Mucosa of descending colon (tissue), 3 donors: ENCODE results near the gene CASP7. TPM values are rescaled to one million over a fixed set of nuclear protein-coding genes. Genes with fewer than 3 reads are reported as not detected.

Source experiments
- ATAC-seq: fragments of 200-7000 bp; cut with Tn5 transposase; one replicate; pipeline ENCODE4 v1.9.1; 2020; ENCODE audit warnings: mild to moderate bottlenecking, moderate library complexity
- DNase-seq, 3 donors: peaks; one replicate each; pipeline ENCODE4 v3.0.0-alpha.2; 2020
- H3K36me3 ChIP-seq: fragments of 200-600 bp; one replicate; pipeline ENCODE4 v1.8.0; 2021; ENCODE audit warnings: low read depth, mild to moderate bottlenecking
- H3K4me1 ChIP-seq: fragments of 200-600 bp; one replicate; pipeline ENCODE4 v1.8.0; 2021; ENCODE audit warnings: low read depth, mild to moderate bottlenecking
- H3K4me3 ChIP-seq: fragments of 200-600 bp; one replicate; pipeline ENCODE4 v1.8.0; 2021; ENCODE audit warnings: mild to moderate bottlenecking
- H3K9me3 ChIP-seq: fragments of 200-600 bp; one replicate; pipeline ENCODE4 v1.8.0; 2021; ENCODE audit warnings: mild to moderate bottlenecking
- intact Hi-C, 2 donors: fragments of 100-400 bp; cut with DNase I in 1 of 2; cut with micrococcal nuclease in 1 of 2; formaldehyde crosslinking; loops; one replicate each; pipeline versions ENCODE4 v1.11.0 to v1.11.1; 2022; cut with DNase I, micrococcal nuclease
- total RNA-seq, 3 donors: library from RNA; stranded (reverse); fragmentation: NEBNext Ultra II Directional in 2 of 3; extraction: Animal tissue kit (Norgen Biotek cat#: 25700) in 2 of 3; gene quantifications; one replicate each; pipeline versions ENCODE4 v1.2.1 to v1.2.4, GENCODE V29; 2021 to 2023
- TF ChIP-seq, protein P1 (sequence below): fragments of 200-600 bp; IDR thresholded peaks from one replicate; pipeline ENCODE4 v1.8.0; 2022; ENCODE audit warnings: antibody characterized with exemption, mild to moderate bottlenecking
- donor health status: DM: no; HTN: no; CAD: no; lungs with moderate emphysema.
- donor health status: DM: no; HTN: no; CAD: no.
- donor health status: DM: no; HTN: yes; CAD: no.

Gene CASP7
- total RNA-seq, 3 donors from 2014 or later = 113 to 200 (median 186) TPM

DNA sequence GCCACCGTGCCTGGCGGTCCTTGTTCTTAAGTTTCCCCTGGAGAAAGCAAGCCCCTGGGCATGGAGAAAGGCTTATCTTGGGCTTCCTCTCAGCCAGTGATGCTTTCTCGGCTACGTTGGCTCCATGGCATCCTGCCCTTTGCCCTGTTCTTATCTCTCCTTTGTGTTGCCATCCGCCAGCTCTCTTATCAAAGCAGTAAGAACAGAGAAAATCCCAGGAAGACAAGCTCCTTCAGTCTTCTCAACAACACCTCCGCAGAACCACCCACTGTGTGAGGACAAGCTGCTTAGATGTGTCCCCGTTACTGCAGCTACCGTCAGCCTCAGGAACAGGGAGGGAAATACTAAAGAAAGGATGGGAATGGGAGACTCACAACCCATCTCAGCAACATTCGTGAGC lies 75.1 kb downstream of the CASP7 start:
- Histone ChIP-seq H3K4me3 (no peak overlapping the region), H3K9me3 (no peaks in the 10 kb centered on the region), H3K4me1 (peaks cover 46% of the 10 kb centered on the region), H3K36me3 (no peaks in the 10 kb centered on the region)
- DNase-seq (peak; percentile 56 to 84 (median 68)), ATAC-seq (peak; percentile 51)
- intact Hi-C loops = no loop called here
- TF ChIP-seq, protein P1, sequence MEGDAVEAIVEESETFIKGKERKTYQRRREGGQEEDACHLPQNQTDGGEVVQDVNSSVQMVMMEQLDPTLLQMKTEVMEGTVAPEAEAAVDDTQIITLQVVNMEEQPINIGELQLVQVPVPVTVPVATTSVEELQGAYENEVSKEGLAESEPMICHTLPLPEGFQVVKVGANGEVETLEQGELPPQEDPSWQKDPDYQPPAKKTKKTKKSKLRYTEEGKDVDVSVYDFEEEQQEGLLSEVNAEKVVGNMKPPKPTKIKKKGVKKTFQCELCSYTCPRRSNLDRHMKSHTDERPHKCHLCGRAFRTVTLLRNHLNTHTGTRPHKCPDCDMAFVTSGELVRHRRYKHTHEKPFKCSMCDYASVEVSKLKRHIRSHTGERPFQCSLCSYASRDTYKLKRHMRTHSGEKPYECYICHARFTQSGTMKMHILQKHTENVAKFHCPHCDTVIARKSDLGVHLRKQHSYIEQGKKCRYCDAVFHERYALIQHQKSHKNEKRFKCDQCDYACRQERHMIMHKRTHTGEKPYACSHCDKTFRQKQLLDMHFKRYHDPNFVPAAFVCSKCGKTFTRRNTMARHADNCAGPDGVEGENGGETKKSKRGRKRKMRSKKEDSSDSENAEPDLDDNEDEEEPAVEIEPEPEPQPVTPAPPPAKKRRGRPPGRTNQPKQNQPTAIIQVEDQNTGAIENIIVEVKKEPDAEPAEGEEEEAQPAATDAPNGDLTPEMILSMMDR = no peak

GRCh38 chr10:113756940-113757543 lies 77.3 kb downstream of the CASP7 start:
- intact Hi-C loops = no loop called here
- Histone ChIP-seq H3K4me3 (no peak overlapping the region), H3K36me3 (no peaks in the 10 kb centered on the region), H3K9me3 (no peaks in the 10 kb centered on the region), H3K4me1 (peaks cover 34% of the 10 kb centered on the region)
- TF ChIP-seq, protein P1 = no peak
- DNase-seq = peak in 2 of 3 donors; percentile 48 to 64
- ATAC-seq = peak; percentile 69

DNA sequence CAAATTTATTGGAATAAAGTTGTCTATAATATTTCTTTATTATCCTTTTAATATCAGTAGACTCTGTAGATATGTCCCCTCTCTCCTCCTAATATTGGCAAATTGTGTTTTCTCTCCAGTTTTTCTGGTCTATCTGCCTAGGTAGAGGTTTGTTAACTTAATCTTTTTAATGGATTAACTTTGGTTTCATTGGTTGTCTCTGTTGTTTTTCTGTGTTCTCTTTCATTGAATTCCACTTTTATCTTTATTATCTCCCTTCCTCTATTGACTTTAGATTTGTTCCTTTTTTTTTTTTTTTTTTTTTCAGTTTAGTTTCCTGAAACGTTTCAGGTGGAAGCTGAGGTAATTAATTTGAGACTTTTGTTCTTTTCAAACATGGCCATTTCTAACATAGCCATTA lies 82.4 kb downstream of the CASP7 start:
- H3K36me3 ChIP-seq = no peaks in the 10 kb centered on the region
- H3K4me1 ChIP-seq = peaks cover 6% of the 10 kb centered on the region
- DNase-seq (no peak), ATAC-seq (no peak)
- H3K9me3 ChIP-seq = no peaks in the 10 kb centered on the region
- intact Hi-C loops = no loop called here
- H3K4me3 ChIP-seq = no peak overlapping the region
- TF ChIP-seq, protein P1 = no peak

GRCh38 chr10:113764582-113764981 lies 84.9 kb downstream of the CASP7 start:
- H3K9me3 ChIP-seq = no peaks in the 10 kb centered on the region
- TF ChIP-seq, protein P1 = no peak
- ATAC-seq = peak; percentile 82
- no peaks in the 10 kb centered on the region for H3K36me3 ChIP-seq
- H3K4me1 ChIP-seq = peaks cover 6% of the 10 kb centered on the region
- DNase-seq = no peak
- no peak overlapping the region for H3K4me3 ChIP-seq
- intact Hi-C loops = no loop called here

DNA sequence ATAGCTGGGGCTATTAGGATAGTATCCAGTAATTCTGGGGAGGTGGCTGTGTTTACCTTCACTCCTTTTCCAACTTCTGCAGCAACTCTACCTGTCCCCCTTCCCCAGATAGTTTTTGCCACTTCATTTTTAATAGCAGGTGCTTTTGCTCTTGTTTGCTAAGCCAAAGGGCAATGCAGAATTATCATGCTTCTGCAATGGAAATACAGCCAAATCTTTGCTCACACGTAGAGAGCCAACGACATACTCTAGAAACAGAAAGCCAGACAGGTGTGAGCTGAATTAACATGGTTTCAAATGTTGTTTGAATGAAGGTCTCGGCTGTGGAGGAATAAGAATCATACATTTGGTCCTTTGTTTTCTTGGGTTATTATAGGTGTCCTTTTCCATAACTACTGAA lies 86.2 kb downstream of the CASP7 start:
- intact Hi-C loops = no loop called here
- peak; percentile 78 for ATAC-seq
- TF ChIP-seq, protein P1 = no peak
- no peaks in the 10 kb centered on the region for H3K9me3 ChIP-seq
- no peak for DNase-seq
- no peak overlapping the region for H3K4me3 ChIP-seq
- no peaks in the 10 kb centered on the region for H3K36me3 ChIP-seq
- H3K4me1 ChIP-seq = peaks cover 6% of the 10 kb centered on the region

DNA sequence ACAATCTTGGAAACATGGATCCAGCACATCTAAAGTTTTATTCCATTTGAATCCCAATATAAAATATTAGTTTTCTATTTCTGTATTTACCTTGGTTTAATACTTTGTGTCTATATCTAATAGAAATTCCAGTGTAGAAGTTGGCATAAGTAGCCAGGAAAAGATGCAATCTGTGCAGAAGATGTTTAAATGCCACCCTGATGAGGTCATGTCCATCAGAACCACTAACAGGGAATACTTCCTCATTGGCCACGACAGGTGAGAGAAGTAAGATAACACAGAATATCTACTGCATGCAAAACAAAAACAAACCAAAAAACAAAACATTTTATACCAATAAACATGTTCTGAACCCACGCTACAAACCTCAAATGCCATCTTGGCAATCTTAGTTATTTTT lies 87.5 kb downstream of the CASP7 start:
- ATAC-seq = peak; percentile 49
- no peaks in the 10 kb centered on the region for H3K36me3 ChIP-seq
- TF ChIP-seq, protein P1 = no peak
- intact Hi-C loops = no loop called here
- no peak for DNase-seq
- H3K9me3 ChIP-seq = no peaks in the 10 kb centered on the region
- no peak overlapping the region for H3K4me3 ChIP-seq
- peaks cover 6% of the 10 kb centered on the region for H3K4me1 ChIP-seq
